CD4-positive, alpha-beta memory T cell (primary cell): ENCODE measurements around the gene SMARCE1. TPM values are rescaled to one million over a fixed set of nuclear protein-coding genes. Genes with fewer than 3 reads are reported as not detected.
"Not testable (repeated sequence)": the region's sequence is repeated elsewhere in the genome, so short reads cannot be mapped to it uniquely, and the experiment has no call there.

ENCODE experiments used
- CTCF ChIA-PET: fragments of 350-600 bp; sonication (Branson Sonifier 250); formaldehyde crosslinking; loops from one replicate; lab custom pipeline; 2021; ENCODE audit warnings: inconsistent platforms; ENCODE audit not compliant: partially characterized antibody; lab: Charles Lee
- POLR2A ChIA-PET: fragments of 350-600 bp; sonication (Branson Sonifier 250); formaldehyde crosslinking; loops from one replicate; lab custom pipeline; 2021; ENCODE audit not compliant: partially characterized antibody; lab: Charles Lee
- DNase-seq, 5 donors: peaks; one replicate each; pipeline versions ENCODE4 v3.0.0 to v3.0.0-alpha.2; 2020 to 2022; ENCODE audit warnings: mixed read lengths in 1 of 5
- H3K27ac ChIP-seq: one replicate; pipeline ENCODE4 v1.7.0; 2013; ENCODE audit warnings: low read depth, low read length
- H3K27me3 ChIP-seq: 2 replicates; pipeline ENCODE4 v1.7.0; 2013; ENCODE audit warnings: mild to moderate bottlenecking, low read length, moderate library complexity; ENCODE audit not compliant: insufficient read depth
- H3K36me3 ChIP-seq: 2 replicates; pipeline ENCODE4 v1.7.0; 2013; ENCODE audit warnings: mild to moderate bottlenecking, low read length, moderate library complexity; ENCODE audit not compliant: insufficient read depth
- H3K4me1 ChIP-seq: 2 replicates; pipeline ENCODE4 v1.7.0; 2013; ENCODE audit warnings: mild to moderate bottlenecking, low read length, moderate library complexity; ENCODE audit not compliant: insufficient read depth
- H3K4me3 ChIP-seq, 2 donors: one replicate each; pipeline ENCODE4 v1.7.0; 2013; ENCODE audit warnings: low read length in 2 of 2, mild to moderate bottlenecking in 1 of 2
- H3K9me3 ChIP-seq, 2 donors: one replicate each; pipeline ENCODE4 v1.7.0; 2013; ENCODE audit warnings: low read length in 2 of 2, control low read depth in 1 of 2; ENCODE audit not compliant: control insufficient read depth in 1 of 2
- H3K27ac Mint-ChIP-seq, 7 donors: one replicate each; pipeline ENCODE4 v1.8.0; 2020 to 2021; ENCODE audit warnings: mixed read lengths in 7 of 7, mild to moderate bottlenecking in 6 of 7, inconsistent platforms in 3 of 7, moderate library complexity in 3 of 7
- H3K27me3 Mint-ChIP-seq, 2 donors: one replicate each; pipeline ENCODE4 v1.8.0; 2020 to 2021; ENCODE audit warnings: mixed read lengths in 2 of 2
- H3K36me3 Mint-ChIP-seq, 2 donors: one replicate each; pipeline ENCODE4 v1.8.0; 2020 to 2021; ENCODE audit warnings: mixed read lengths in 2 of 2, inconsistent platforms in 1 of 2, mild to moderate bottlenecking in 1 of 2
- H3K4me1 Mint-ChIP-seq, 4 donors: one replicate each; pipeline ENCODE4 v1.8.0; 2020 to 2021; ENCODE audit warnings: mixed read lengths in 4 of 4, mild to moderate bottlenecking in 1 of 4
- H3K4me3 Mint-ChIP-seq, 8 donors: one replicate each; pipeline ENCODE4 v1.8.0; 2020 to 2021; ENCODE audit warnings: mixed read lengths in 8 of 8, mild to moderate bottlenecking in 7 of 8, moderate library complexity in 6 of 8, inconsistent platforms in 3 of 8
- H3K9me3 Mint-ChIP-seq, 8 donors: one replicate each; pipeline ENCODE4 v1.8.0; 2020 to 2021; ENCODE audit warnings: mixed read lengths in 8 of 8, mild to moderate bottlenecking in 5 of 8, inconsistent platforms in 3 of 8, moderate library complexity in 1 of 8
- intact Hi-C: fragments of 100-400 bp; cut with micrococcal nuclease; formaldehyde crosslinking; loops from one replicate; pipeline ENCODE4 v1.15.1; 2023
- polyA plus RNA-seq, 2 donors: library from polyadenylated mRNA; unstranded; fragments of 300-500 nt; fragmentation: Illumina TruSeq; gene quantifications; one replicate each; pipeline ENCODE4 v1.2.3, GENCODE V29; 2021
- total RNA-seq, 2 experiments: library from RNA; stranded (reverse); gene quantifications; one replicate each; pipeline ENCODE4 v1.2.3, GENCODE V29; 2021

SMARCE1 gene
- total and polyA plus RNA-seq, 4 experiments from 2014 or later: 87.6 to 197 (median 119) TPM

DNA sequence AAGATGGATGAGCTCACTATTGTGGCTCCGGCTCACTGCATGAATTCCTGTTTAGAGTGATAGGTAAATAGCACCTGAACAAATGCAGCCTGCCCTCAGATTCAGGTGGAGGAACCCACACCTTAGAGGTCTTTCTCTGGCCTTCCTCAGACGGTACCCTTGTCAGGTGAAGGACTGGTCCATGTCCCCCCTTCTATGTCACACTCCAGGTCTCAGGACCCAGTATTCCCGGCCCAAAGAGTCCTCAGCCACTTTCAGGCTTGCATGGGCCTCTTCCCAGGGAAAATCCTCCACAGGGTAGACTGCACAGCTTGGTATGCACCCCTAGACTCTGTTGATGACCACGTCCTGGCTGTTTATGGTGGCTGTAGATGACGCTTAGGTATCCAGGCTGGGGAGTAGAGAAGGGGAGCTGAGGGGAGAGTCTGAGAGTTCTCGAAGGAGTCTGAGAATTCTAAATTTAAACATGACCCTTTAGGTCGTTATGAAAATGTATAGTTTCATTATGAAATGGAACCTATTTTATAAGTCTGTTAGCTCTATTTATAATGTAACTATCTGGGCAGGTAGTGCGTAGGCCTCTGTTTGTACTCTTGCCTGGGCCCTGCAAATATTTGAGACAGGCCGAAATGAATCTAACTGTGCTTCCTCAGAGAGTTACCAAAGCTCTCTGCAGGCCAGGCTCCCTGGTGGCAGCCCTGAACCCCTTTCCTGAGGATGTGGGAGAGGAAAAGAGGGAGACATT lies 49.9 kb downstream of the SMARCE1 start:
- no peak for DNase-seq
- Histone ChIP-seq H3K4me3 (no peak overlapping the region), H3K27ac (peak overlapping the region; percentile 92), H3K4me1 (peaks cover 76% of the 10 kb centered on the region), H3K27me3 (no peaks in the 10 kb centered on the region), H3K36me3 (no peaks in the 10 kb centered on the region), H3K9me3 (no peaks in the 10 kb centered on the region)
- peak overlapping the region; percentile 94 to 100 (median 99) for H3K27ac Mint-ChIP-seq
- CTCF ChIA-PET: interaction anchor here (0.9 to 2.2 kb wide), 13 partner anchors 8 to 64 kb away, joined by 3 to 10 read pairs (median 5); partner anchors contain the start of gene CCR7
- H3K4me1 Mint-ChIP-seq: peaks cover 55 to 84% (median 69%) of the 10 kb centered on the region in 4 donors
- H3K9me3 Mint-ChIP-seq: no peaks in the 10 kb centered on the region
- H3K27me3 Mint-ChIP-seq: no peaks in the 10 kb centered on the region
- intact Hi-C loops: loop anchor here (1.0 to 2.0 kb wide), 2 partner anchors 10 to 15 kb away; no protein-coding TSS in a partner anchor
- H3K4me3 Mint-ChIP-seq: peak overlapping the region; percentile 13 to 89 (median 84)
- POLR2A ChIA-PET: interaction anchor here (0.6 to 4.3 kb wide), 18 partner anchors 7 to 453 kb away, joined by 3 to 86 read pairs (median 6); partner anchors contain the start of gene CCR7
- peaks cover 0 to 1% of the 10 kb centered on the region in 2 donors for H3K36me3 Mint-ChIP-seq

DNA sequence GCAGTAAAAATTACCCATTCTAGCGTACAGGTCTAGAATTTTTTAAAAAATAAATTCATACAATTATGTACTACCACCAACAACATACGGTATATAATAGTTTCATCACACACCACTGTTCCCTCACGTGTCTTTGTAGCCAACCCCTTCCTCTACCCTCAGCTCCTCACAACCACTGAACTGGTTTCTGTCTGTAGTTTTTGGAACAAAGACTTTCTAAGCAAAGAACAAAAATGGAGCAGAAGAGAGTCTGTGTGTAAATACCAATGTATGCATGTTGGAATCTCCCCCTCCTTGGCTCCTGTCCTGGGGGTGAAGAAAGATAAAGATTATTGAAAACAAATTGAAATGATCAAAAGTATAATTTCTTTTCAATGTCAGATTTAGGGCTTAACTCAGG lies 50.5 kb downstream of the SMARCE1 start:
- peak overlapping the region; percentile 94 to 100 (median 99) for H3K27ac Mint-ChIP-seq
- intact Hi-C loops: no loop called here
- Histone ChIP-seq H3K4me3 (no peak overlapping the region), H3K36me3 (no peaks in the 10 kb centered on the region), H3K4me1 (peaks cover 70% of the 10 kb centered on the region), H3K9me3 (no peaks in the 10 kb centered on the region), H3K27ac (peak overlapping the region; percentile 92), H3K27me3 (no peaks in the 10 kb centered on the region)
- no peak for DNase-seq
- H3K9me3 Mint-ChIP-seq: no peaks in the 10 kb centered on the region
- POLR2A ChIA-PET: interaction anchor here (1.1 to 4.3 kb wide), 12 partner anchors 9 to 275 kb away, joined by 3 to 86 read pairs (median 12); partner anchors contain the start of gene CCR7
- peaks cover 50 to 78% (median 65%) of the 10 kb centered on the region in 4 donors for H3K4me1 Mint-ChIP-seq
- peaks cover 0 to 1% of the 10 kb centered on the region in 2 donors for H3K36me3 Mint-ChIP-seq
- no peaks in the 10 kb centered on the region for H3K27me3 Mint-ChIP-seq
- peak overlapping the region in 7 of 8 donors; percentile 20 to 89 (median 75) for H3K4me3 Mint-ChIP-seq
- CTCF ChIA-PET: interaction anchor here (0.9 to 2.2 kb wide), 12 partner anchors 8 to 63 kb away, joined by 3 to 10 read pairs (median 5); partner anchors contain the start of gene CCR7

DNA sequence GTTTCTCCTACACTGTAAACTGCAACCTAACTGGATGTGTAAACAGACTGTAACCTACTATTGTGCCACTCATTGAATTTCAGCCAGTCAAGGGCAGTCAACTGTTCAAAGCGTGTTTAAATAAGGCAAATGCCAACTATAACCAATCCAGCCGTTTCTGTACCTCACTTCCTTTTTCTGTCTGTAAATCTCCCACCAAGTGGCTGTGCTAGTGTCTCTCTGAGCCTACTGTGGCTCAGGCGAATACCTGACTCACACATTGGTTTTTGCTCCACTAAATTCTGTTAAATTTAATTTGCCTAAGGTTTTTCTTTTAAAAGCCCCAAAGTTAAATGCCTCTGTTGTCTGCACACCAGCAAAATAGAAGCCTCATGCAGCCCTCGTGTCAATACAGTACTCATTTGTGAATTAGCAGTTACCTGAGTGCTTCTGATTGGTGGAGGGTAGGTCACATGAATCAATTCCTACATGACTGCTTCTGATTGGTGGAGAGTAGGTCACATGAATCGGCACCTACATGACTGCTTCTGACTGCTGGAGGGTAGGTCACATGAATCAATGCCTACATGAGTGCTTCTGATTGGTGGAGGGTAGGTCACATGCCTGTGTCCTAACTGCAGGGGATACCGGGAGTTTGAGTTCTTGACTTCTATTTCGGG lies 51.2 kb downstream of the SMARCE1 start:
- peaks cover 47 to 70% (median 58%) of the 10 kb centered on the region in 4 donors for H3K4me1 Mint-ChIP-seq
- no peak overlapping the region for H3K4me3 ChIP-seq
- peaks cover 63% of the 10 kb centered on the region for H3K4me1 ChIP-seq
- H3K9me3 ChIP-seq: no peaks in the 10 kb centered on the region
- CTCF ChIA-PET: interaction anchor here (1.3 to 1.6 kb wide), 3 partner anchors 11 to 34 kb away, joined by 3 to 5 read pairs (median 3); no protein-coding TSS in a partner anchor
- peak overlapping the region; percentile 90 to 100 (median 94) for H3K27ac Mint-ChIP-seq
- peak overlapping the region; percentile 29 for H3K27ac ChIP-seq
- H3K36me3 Mint-ChIP-seq: peaks cover 0 to 1% of the 10 kb centered on the region in 2 donors
- H3K27me3 Mint-ChIP-seq: no peaks in the 10 kb centered on the region
- H3K4me3 Mint-ChIP-seq: peak overlapping the region in 7 of 8 donors; percentile 18 to 69 (median 48)
- no peaks in the 10 kb centered on the region for H3K36me3 ChIP-seq
- no peak for DNase-seq
- H3K27me3 ChIP-seq: no peaks in the 10 kb centered on the region
- POLR2A ChIA-PET: interaction anchor here (1.3 to 4.3 kb wide), 10 partner anchors 9 to 274 kb away, joined by 3 to 86 read pairs (median 16); partner anchors contain the start of gene CCR7
- intact Hi-C loops: no loop called here
- no peaks in the 10 kb centered on the region for H3K9me3 Mint-ChIP-seq

DNA sequence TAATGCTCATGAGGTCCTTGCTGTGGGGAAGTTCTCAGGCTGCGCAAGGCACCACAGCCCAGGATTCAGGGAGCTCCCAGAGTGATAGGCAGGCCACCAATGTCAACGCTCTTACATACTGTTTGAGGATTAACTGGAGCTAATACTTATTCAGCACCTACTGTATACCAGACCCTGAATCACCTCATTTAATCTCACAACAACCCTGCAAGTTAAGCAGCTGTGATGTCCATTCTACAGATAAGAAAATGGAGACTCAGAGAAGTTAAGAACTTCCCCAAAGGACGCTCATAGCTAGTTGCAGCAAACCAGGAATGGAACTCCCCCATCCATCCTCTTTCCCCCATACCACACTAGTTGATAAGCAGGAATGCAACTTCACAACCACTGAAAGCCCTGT lies 56.9 kb downstream of the SMARCE1 start:
- Mint-ChIP-seq H3K9me3 (peaks cover 0 to 9% (median 5%) of the 10 kb centered on the region in 8 donors), H3K4me3 (no peak overlapping the region), H3K27ac (no peak overlapping the region), H3K4me1 (peaks cover 41 to 58% (median 49%) of the 10 kb centered on the region in 4 donors), H3K36me3 (peaks cover 3 to 6% of the 10 kb centered on the region in 2 donors), H3K27me3 (no peaks in the 10 kb centered on the region)
- POLR2A ChIA-PET: interaction anchor here (1.4 to 5.3 kb wide), 8 partner anchors 8 to 31 kb away, joined by 3 to 48 read pairs (median 10); partner anchors contain the start of gene CCR7
- Histone ChIP-seq H3K9me3 (no peaks in the 10 kb centered on the region), H3K36me3 (no peaks in the 10 kb centered on the region), H3K27ac (no peak overlapping the region), H3K4me1 (peaks cover 55% of the 10 kb centered on the region), H3K27me3 (no peaks in the 10 kb centered on the region), H3K4me3 (no peak overlapping the region)
- CTCF ChIA-PET: interaction anchor here (0.9 to 2.3 kb wide), 5 partner anchors 13 to 30 kb away, joined by 3 to 8 read pairs (median 5); no protein-coding TSS in a partner anchor
- intact Hi-C loops: no loop called here
- DNase-seq: no peak

DNA sequence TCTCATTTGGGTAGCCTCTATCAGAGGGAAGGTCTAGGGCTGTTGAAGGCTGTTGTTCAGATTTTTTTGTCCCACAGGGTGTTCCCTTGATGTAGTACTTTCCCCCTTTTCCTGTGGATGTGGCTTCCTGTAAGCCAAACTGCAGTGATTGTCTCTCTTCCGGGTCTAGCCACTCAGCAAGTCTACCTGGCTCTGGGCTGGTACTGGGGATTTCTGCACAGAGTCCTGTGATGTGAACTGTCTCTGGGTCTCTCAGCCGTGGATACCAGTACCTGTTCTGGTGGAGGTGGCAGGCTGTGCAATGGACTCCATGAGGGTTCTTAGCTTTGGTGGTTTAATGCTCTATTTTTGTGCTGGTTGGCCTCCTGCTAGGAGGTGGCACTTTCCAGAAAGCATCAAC lies 59.1 kb downstream of the SMARCE1 start:
- peak in 1 of 5 donors; percentile 35 for DNase-seq
- Mint-ChIP-seq H3K27me3 (no peaks in the 10 kb centered on the region), H3K4me3 (peak overlapping the region in 7 of 8 donors; percentile 36 to 86 (median 75)), H3K27ac (peak overlapping the region in 6 of 7 donors; percentile 9 to 89 (median 77)), H3K36me3 (peaks cover 8 to 15% of the 10 kb centered on the region in 2 donors), H3K4me1 (peaks cover 45 to 71% (median 56%) of the 10 kb centered on the region in 4 donors), H3K9me3 (peaks cover 0 to 26% (median 22%) of the 10 kb centered on the region in 8 donors)
- H3K4me3 ChIP-seq: peak overlapping the region in 1 of 2 donors; percentile 1
- H3K27me3 ChIP-seq: no peaks in the 10 kb centered on the region
- CTCF ChIA-PET: interaction anchor here (1.7 to 2.9 kb wide), 3 partner anchors 14 to 28 kb away, joined by 5 to 11 read pairs (median 6); partner anchors contain the start of gene CCR7
- H3K9me3 ChIP-seq: no peaks in the 10 kb centered on the region
- peaks cover 50% of the 10 kb centered on the region for H3K4me1 ChIP-seq
- H3K36me3 ChIP-seq: no peaks in the 10 kb centered on the region
- intact Hi-C loops: no loop called here
- POLR2A ChIA-PET: interaction anchor here (3.2 to 5.3 kb wide), 4 partner anchors 9 to 26 kb away, joined by 19 to 48 read pairs (median 30); partner anchors contain the start of gene CCR7
- no peak overlapping the region for H3K27ac ChIP-seq

DNA sequence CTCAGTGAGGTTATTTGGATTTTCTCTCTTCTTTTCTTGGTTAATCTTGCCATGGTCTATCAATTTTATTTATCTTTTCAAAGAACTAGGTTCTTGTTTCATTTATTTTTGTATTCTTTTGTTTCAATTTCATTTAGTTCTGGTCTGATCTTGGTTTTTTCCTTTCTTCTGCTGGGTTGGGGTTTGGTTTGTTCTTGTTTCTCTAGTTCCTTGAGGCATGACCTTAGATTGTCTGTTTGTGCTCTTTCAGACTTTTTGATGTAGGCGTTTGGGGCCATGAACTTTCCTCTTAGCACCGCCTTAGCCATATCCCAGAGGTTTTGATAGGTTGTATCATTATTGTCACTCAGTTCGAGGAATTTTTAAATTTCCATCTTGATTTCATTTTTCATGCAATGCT lies 61.4 kb downstream of the SMARCE1 start:
- Mint-ChIP-seq H3K36me3 (peaks cover 8 to 18% of the 10 kb centered on the region in 2 donors), H3K4me3 (peak overlapping the region; percentile 1 to 71 (median 43)), H3K9me3 (peaks cover 0 to 30% (median 23%) of the 10 kb centered on the region in 8 donors), H3K4me1 (peaks cover 62 to 92% (median 77%) of the 10 kb centered on the region in 4 donors), H3K27ac (peak overlapping the region; percentile 30 to 95 (median 78))
- DNase-seq, H3K27me3 ChIP-seq, H3K36me3 ChIP-seq, intact Hi-C loops, H3K27ac ChIP-seq, H3K27me3 Mint-ChIP-seq, H3K9me3 ChIP-seq, H3K4me3 ChIP-seq: not testable (repeated sequence)
- POLR2A ChIA-PET: interaction anchor here (1.1 to 5.9 kb wide), 5 partner anchors 11 to 61 kb away, joined by 6 to 166 read pairs (median 41); partner anchors contain the start of genes CCR7 and SMARCE1
- CTCF ChIA-PET: interaction anchor here (1.0 to 1.5 kb wide), 3 partner anchors 16 to 29 kb away, joined by 3 to 5 read pairs (median 3); no protein-coding TSS in a partner anchor
- peaks cover 72% of the 10 kb centered on the region for H3K4me1 ChIP-seq
